Neural cell (in vitro differentiated cells): Measurements from ENCODE around the gene SECISBP2.

Source experiments
- EP300 ChIP-seq: fragments of 450-650 bp; conservative IDR thresholded peaks from 2 replicates; pipeline ENCODE4 v1.6.1; 2014; ENCODE audit warnings: antibody characterized with exemption, mild to moderate bottlenecking, moderate library complexity; ENCODE audit not compliant: poor library complexity, severe bottlenecking
- MXI1 ChIP-seq: fragments of 450-650 bp; conservative IDR thresholded peaks from 2 replicates; pipeline ENCODE4 v1.6.1; 2014; ENCODE audit warnings: antibody characterized with exemption, mild to moderate bottlenecking; ENCODE audit not compliant: poor library complexity, severe bottlenecking
- POLR2AphosphoS5 ChIP-seq: IDR thresholded peaks from 2 replicates; pipeline ENCODE4 v1.6.1; 2012
- TAF1 ChIP-seq: IDR thresholded peaks from 2 replicates; pipeline ENCODE4 v1.6.1; 2012; ENCODE audit warnings: low read depth
- TF ChIP-seq, protein P1 (sequence below): IDR thresholded peaks from 2 replicates; pipeline ENCODE4 v1.6.1; 2012; ENCODE audit warnings: borderline replicate concordance

DNA sequence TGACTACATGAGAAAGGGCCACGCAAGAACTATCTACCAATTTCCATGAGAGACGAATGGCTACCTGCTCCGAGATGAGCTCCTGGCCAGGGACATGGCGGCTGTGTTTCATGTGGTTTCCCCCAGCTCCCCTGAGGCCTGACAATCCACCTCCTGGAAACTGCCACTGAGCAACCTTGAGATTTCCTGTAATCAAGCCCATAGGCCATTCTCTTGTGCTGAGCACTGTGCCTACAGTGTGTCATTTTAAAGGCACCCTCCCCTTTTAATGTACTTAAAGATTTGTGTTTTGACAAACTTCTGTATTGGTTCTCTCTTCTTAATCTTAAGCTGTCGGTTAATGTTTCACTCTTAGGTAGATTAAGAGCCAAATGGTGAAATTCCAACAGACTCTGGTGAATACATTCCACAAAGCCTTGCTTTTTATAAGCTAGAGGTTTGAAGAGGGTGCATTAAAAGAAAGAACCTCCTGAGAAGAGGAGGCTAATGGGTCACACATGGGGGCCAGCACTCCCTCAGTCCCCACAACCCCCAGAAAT is 72.3 kb downstream of the SECISBP2 start:
- TF ChIP-seq EP300 (no peak), MXI1 (no peak), POLR2AphosphoS5 (no peak), TAF1 (no peak)
- TF ChIP-seq, protein P1, sequence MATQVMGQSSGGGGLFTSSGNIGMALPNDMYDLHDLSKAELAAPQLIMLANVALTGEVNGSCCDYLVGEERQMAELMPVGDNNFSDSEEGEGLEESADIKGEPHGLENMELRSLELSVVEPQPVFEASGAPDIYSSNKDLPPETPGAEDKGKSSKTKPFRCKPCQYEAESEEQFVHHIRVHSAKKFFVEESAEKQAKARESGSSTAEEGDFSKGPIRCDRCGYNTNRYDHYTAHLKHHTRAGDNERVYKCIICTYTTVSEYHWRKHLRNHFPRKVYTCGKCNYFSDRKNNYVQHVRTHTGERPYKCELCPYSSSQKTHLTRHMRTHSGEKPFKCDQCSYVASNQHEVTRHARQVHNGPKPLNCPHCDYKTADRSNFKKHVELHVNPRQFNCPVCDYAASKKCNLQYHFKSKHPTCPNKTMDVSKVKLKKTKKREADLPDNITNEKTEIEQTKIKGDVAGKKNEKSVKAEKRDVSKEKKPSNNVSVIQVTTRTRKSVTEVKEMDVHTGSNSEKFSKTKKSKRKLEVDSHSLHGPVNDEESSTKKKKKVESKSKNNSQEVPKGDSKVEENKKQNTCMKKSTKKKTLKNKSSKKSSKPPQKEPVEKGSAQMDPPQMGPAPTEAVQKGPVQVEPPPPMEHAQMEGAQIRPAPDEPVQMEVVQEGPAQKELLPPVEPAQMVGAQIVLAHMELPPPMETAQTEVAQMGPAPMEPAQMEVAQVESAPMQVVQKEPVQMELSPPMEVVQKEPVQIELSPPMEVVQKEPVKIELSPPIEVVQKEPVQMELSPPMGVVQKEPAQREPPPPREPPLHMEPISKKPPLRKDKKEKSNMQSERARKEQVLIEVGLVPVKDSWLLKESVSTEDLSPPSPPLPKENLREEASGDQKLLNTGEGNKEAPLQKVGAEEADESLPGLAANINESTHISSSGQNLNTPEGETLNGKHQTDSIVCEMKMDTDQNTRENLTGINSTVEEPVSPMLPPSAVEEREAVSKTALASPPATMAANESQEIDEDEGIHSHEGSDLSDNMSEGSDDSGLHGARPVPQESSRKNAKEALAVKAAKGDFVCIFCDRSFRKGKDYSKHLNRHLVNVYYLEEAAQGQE = no peak
